Activated CD4-positive, alpha-beta memory T cell treated with anti-CD3 and anti-CD28 coated beads for 36 hours (primary cell): ENCODE measurements around the gene ABCA4. TPM values are rescaled to one million over a fixed set of nuclear protein-coding genes. Genes with fewer than 3 reads are reported as not detected.

ENCODE experiments used
- CTCF ChIA-PET: fragments of 350-600 bp; sonication (Branson Sonifier 250); formaldehyde crosslinking; loops from one replicate; lab custom pipeline; 2021; ENCODE audit warnings: antibody characterized with exemption, inconsistent platforms; lab: Charles Lee
- POLR2A ChIA-PET: fragments of 350-600 bp; sonication (Branson Sonifier 250); formaldehyde crosslinking; loops from one replicate; lab custom pipeline; 2021; ENCODE audit warnings: antibody characterized with exemption; lab: Charles Lee
- DNase-seq: peaks from one replicate; pipeline ENCODE4 v3.0.0-alpha.2; 2020
- H3K27ac Mint-ChIP-seq: one replicate; pipeline ENCODE4 v1.8.0; 2021; ENCODE audit warnings: mixed read lengths
- H3K27me3 Mint-ChIP-seq: one replicate; pipeline ENCODE4 v1.8.0; 2021; ENCODE audit warnings: mixed read lengths
- H3K36me3 Mint-ChIP-seq: one replicate; pipeline ENCODE4 v1.8.0; 2021; ENCODE audit warnings: mixed read lengths
- H3K4me1 Mint-ChIP-seq: one replicate; pipeline ENCODE4 v1.8.0; 2021; ENCODE audit warnings: low read depth, mixed read lengths
- H3K4me3 Mint-ChIP-seq: one replicate; pipeline ENCODE4 v1.8.0; 2021; ENCODE audit warnings: mild to moderate bottlenecking, mixed read lengths
- H3K9me3 Mint-ChIP-seq: one replicate; pipeline ENCODE4 v1.8.0; 2021; ENCODE audit warnings: mixed read lengths
- intact Hi-C: fragments of 100-400 bp; cut with micrococcal nuclease; formaldehyde crosslinking; loops from one replicate; pipeline ENCODE4 v1.15.1; 2023
- total RNA-seq, 2 experiments: library from RNA; stranded (reverse); gene quantifications; one replicate each; pipeline ENCODE4 v1.2.3, GENCODE V29; 2021

The ABCA4 gene
- total RNA-seq, 2 experiments from 2014 or later = not detected

DNA sequence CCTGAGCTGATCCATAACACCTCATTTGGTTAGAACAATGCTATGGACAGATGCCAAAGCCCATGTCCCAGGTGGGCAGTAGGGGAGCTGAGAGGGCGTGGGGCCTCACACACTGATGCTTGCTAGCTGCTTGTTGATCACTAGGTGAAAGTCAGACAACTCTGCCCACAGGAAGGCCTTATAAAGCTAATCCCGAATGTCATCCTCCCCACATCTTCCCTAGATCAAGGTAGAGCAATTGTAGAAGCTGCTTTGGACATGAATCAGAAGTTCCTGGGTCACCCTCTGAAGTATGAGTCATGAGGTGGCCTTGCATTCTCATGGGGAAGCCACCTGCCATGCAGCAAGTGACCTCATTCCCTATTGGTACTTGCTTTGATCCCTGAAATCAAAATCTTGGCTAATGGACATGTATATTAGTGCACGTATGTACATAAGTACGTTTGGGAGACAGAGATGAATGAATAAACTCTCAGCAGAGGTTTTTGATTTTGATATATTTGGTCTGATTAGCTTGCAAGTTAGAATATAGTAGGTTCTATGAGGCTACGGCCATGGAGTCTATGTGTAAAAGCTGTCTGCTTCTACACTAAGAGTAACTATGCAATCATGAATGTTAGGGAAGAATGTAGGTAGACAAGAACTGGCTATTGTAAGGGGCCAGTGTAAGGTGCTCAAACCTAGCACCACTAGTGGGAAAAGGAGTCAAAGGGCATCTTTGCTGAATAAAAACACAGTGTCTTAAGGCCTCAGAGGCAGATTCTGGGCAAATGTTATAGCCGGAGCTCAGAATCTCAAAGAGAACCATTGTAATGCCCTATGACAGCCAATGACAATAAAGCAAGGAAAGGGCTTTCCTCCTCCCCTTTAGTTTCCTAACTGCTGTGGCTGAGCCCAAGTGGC is 52.6 kb downstream of the ABCA4 start:
- no peak overlapping the region for H3K27ac Mint-ChIP-seq
- peaks cover 5% of the 10 kb centered on the region for H3K27me3 Mint-ChIP-seq
- ChIA-PET POLR2A (interaction anchor here (1.0 kb wide), 1 partner anchor 29 kb away, joined by 3 read pairs; no protein-coding TSS in a partner anchor), CTCF (interaction anchor here (0.8 to 1.2 kb wide), 2 partner anchors 9 to 28 kb away, joined by 3 to 4 read pairs; no protein-coding TSS in a partner anchor)
- no peaks in the 10 kb centered on the region for H3K4me1 Mint-ChIP-seq
- H3K36me3 Mint-ChIP-seq = no peaks in the 10 kb centered on the region
- DNase-seq = no peak
- no peaks in the 10 kb centered on the region for H3K9me3 Mint-ChIP-seq
- no peak overlapping the region for H3K4me3 Mint-ChIP-seq
- intact Hi-C loops = no loop called here

DNA sequence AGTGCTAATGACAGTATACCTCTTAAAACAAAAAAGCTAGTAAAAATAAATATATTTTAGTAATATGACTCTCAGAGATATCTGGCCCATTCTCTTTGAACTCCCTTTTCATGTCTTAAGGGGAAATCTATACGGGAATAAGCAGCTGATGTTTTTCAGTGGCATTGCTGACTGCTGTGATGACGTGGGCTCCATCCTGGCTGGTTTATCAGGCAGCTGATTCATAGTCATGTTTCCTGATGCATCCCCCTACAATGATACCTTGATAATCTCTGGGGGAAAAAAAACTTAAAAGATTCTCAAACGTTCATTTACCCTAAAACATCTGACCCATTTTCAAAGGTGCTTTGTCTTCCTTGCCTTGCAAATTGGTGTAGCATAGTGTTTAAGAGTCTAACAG is 53.8 kb downstream of the ABCA4 start:
- H3K36me3 Mint-ChIP-seq = no peaks in the 10 kb centered on the region
- no peak for DNase-seq
- H3K4me1 Mint-ChIP-seq = no peaks in the 10 kb centered on the region
- peaks cover 5% of the 10 kb centered on the region for H3K27me3 Mint-ChIP-seq
- no peaks in the 10 kb centered on the region for H3K9me3 Mint-ChIP-seq
- ChIA-PET POLR2A (no interaction called here), CTCF (interaction anchor here (0.8 kb wide), 1 partner anchor 8 kb away, joined by 3 read pairs; no protein-coding TSS in a partner anchor)
- intact Hi-C loops = no loop called here
- H3K4me3 Mint-ChIP-seq = no peak overlapping the region
- H3K27ac Mint-ChIP-seq = no peak overlapping the region

DNA sequence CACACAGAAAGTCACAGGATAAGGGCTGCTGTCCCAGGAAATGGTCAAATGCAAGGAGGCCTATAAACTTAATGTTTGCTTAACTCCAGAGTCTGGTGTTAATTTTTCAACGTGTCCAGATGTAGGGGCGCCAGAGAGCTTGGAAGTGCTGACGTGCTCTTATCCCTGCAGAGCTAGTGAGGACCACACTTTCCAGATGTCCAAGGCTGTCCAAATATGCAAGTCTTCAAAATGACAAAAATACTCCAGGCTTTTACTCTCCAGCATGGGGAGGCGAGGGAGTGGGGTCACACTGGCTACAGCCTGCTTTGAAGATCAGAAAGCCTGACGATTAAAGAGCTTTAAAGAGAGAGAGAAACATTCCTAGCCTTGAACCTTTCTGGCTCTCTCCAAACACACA is 57.6 kb downstream of the ABCA4 start:
- intact Hi-C loops = no loop called here
- H3K27me3 Mint-ChIP-seq = peaks cover 11% of the 10 kb centered on the region
- H3K4me1 Mint-ChIP-seq = no peaks in the 10 kb centered on the region
- ChIA-PET CTCF (interaction anchor here (1.1 to 4.4 kb wide), 6 partner anchors 10 to 417 kb away, joined by 3 to 15 read pairs (median 4); no protein-coding TSS in a partner anchor), POLR2A (no interaction called here)
- H3K27ac Mint-ChIP-seq = no peak overlapping the region
- H3K36me3 Mint-ChIP-seq = no peaks in the 10 kb centered on the region
- no peak for DNase-seq
- H3K4me3 Mint-ChIP-seq = no peak overlapping the region
- H3K9me3 Mint-ChIP-seq = no peaks in the 10 kb centered on the region

DNA sequence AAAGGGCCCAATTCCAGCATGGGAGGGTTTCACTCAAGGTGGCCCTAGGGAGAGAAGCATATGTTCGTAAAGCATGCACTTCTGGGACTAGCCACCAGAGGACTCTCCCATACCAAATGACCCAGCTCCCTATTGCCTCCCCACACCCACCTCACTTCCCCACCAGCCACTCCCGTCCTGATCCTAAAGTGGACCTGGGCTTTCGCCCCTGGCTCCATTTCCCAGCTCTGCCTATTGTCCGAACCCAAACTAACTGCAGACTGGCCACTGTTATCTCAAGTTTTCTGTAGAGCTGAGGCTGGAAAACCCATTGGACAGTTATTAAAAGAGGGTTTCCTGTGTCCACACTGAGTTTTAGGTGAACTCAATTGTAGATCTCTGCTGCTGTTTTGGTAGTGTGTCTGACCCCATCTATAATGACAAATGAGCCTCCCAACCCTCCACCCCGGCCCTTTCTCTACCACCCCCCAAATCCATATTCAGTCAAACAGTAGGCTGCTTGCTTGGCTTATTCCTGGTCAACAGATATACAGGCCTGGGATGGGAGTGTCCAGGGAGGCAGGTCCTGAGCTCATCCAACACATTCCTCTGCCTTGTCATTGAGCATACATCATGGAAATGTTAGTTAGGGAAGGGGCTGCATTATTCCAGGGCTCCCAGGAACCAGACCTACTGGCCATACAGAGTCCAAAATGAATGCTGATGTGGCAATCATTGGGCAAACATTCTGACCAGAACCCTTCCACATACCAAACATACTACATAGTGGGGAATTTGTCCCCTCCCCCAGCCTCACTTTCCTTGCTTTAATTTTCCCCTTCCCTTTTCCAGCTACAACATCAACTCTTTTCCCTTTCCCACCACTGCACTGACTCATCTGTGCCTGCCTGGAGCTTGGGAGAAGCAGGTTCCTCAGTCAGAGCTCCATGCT is 59.2 kb downstream of the ABCA4 start:
- Mint-ChIP-seq H3K36me3 (no peaks in the 10 kb centered on the region), H3K4me3 (no peak overlapping the region), H3K27ac (no peak overlapping the region), H3K9me3 (no peaks in the 10 kb centered on the region), H3K4me1 (no peaks in the 10 kb centered on the region), H3K27me3 (peaks cover 14% of the 10 kb centered on the region)
- peak; percentile 49 for DNase-seq
- intact Hi-C loops = loop anchor here (1.0 kb wide), 2 partner anchors 275 to 402 kb away; no protein-coding TSS in a partner anchor
- ChIA-PET POLR2A (no interaction called here), CTCF (interaction anchor here (0.7 to 4.4 kb wide), 8 partner anchors 11 to 419 kb away, joined by 3 to 15 read pairs (median 4); no protein-coding TSS in a partner anchor)

DNA sequence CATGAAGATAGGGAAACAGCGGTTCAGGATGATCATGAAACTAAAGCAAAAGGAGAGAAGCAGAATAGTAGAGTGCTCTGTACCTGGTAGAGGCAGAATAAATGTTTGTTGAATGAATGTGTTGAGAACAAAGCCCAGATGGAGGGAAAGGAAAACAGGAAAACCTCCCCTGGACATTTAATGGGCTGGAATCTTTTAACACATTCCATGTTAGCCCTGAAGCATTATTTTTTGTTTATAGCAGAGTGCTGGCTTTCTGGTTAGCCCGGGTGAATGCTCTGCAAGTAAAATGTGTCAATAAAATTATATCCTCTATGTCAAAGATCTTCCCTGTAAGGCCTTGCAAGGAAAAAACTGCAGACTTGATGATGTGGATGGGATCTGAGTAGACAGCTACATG is 60.2 kb downstream of the ABCA4 start:
- Mint-ChIP-seq H3K27me3 (peaks cover 14% of the 10 kb centered on the region), H3K27ac (no peak overlapping the region), H3K4me3 (no peak overlapping the region), H3K4me1 (no peaks in the 10 kb centered on the region), H3K9me3 (no peaks in the 10 kb centered on the region), H3K36me3 (no peaks in the 10 kb centered on the region)
- DNase-seq = no peak
- ChIA-PET CTCF (interaction anchor here (1.9 kb wide), 1 partner anchor 275 kb away, joined by 6 read pairs; no protein-coding TSS in a partner anchor), POLR2A (no interaction called here)
- intact Hi-C loops = loop anchor here (1.0 kb wide), 2 partner anchors 276 to 403 kb away; no protein-coding TSS in a partner anchor

DNA sequence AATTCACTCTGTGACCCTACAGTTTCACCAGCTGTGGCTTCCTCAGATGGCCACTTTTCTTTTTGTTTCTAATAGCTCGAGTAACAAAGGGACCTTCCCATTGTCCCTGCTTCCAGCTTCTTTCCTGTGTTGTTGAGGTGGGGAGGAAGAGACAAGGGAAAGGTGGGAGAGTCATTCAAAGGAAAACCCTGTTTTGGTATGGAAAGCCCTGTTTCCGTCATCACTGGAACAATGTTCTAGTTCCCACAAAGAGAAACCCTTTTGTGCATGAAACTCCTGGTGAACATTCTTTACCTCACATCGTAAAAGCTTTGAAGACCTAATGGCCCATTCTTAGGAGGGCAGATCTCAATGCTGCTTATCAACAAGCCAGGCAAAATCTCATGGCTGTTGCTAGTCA is 62.2 kb downstream of the ABCA4 start:
- CTCF ChIA-PET = interaction anchor here (0.6 to 1.4 kb wide), 4 partner anchors 9 to 277 kb away, joined by 3 to 4 read pairs (median 4); no protein-coding TSS in a partner anchor

DNA sequence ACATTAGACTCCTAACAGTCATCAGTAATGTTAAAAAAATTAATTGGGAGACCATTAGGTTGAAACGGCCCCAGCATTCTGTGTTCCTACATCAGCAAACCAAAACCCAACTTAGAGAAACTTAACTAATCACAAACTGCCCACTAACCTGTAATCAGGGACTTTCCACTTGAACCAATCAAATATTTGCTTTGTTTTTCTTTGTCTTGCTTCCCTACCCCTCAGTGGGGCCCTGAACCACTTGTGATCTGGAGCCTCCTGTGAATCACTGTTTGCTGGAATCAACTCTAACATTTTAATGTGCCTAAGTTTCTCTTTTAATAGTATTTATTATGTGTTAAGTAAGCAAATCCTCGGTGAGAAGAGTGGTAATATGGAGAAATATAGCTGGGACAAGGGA is 64.0 kb downstream of the ABCA4 start:
- no peaks in the 10 kb centered on the region for H3K9me3 Mint-ChIP-seq
- H3K27ac Mint-ChIP-seq = no peak overlapping the region
- CTCF ChIA-PET = no interaction called here

More for the DNA sequence above, 62.2 kb downstream of the ABCA4 start:
- H3K27ac Mint-ChIP-seq = no peak overlapping the region
- DNase-seq = no peak
- no peak overlapping the region for H3K4me3 Mint-ChIP-seq
- H3K27me3 Mint-ChIP-seq = peaks cover 24% of the 10 kb centered on the region
- H3K9me3 Mint-ChIP-seq = no peaks in the 10 kb centered on the region
- H3K36me3 Mint-ChIP-seq = no peaks in the 10 kb centered on the region
- intact Hi-C loops = no loop called here
- POLR2A ChIA-PET = no interaction called here
- no peaks in the 10 kb centered on the region for H3K4me1 Mint-ChIP-seq

GRCh38 chr1:94056171-94056570 is 64.8 kb downstream of the ABCA4 start:
- Mint-ChIP-seq H3K36me3 (no peaks in the 10 kb centered on the region), H3K4me1 (no peaks in the 10 kb centered on the region), H3K27ac (no peak overlapping the region), H3K4me3 (no peak overlapping the region), H3K27me3 (peaks cover 25% of the 10 kb centered on the region), H3K9me3 (no peaks in the 10 kb centered on the region)
- intact Hi-C loops = no loop called here
- ChIA-PET CTCF (interaction anchor here (0.5 kb wide), 1 partner anchor 35 kb away, joined by 5 read pairs; no protein-coding TSS in a partner anchor), POLR2A (no interaction called here)
- no peak for DNase-seq

More for the DNA sequence above, 64.0 kb downstream of the ABCA4 start:
- Mint-ChIP-seq H3K4me1 (no peaks in the 10 kb centered on the region), H3K27me3 (peaks cover 26% of the 10 kb centered on the region), H3K4me3 (no peak overlapping the region), H3K36me3 (no peaks in the 10 kb centered on the region)
- intact Hi-C loops = no loop called here
- DNase-seq = no peak
- POLR2A ChIA-PET = no interaction called here

DNA sequence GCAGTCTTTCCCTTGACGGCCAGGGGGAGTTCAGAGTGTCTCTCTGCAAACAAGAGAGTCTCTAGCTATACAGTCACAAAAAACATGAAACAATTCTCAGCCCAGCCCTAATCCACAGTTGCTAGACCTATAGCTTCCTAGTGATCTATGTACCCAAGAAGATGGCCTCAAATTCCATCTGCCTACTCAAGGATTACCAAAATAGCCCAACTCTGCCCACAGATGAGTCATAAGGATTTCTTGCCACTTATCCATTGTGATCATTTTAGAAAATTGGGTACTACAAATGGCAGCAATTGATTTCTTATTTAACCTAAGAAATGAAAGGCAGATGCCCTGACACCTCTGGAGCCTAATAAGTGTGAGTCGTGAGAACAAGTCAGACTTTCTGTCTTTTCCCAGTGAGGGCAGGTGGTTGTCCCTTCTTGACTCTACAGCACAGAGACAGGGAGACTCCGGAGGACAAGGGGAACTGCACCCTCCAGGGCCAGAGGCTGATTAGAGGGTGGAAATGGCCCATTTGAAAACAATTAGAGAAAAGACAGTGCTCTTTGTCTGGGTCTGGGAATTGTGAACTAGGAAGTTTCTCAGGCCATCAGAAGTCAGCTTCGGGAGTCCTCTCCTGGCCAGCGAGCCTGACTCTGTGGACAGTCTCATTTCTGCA is 65.4 kb downstream of the ABCA4 start:
- peaks cover 21% of the 10 kb centered on the region for H3K27me3 Mint-ChIP-seq
- no peak overlapping the region for H3K4me3 Mint-ChIP-seq
- intact Hi-C loops = no loop called here
- no peaks in the 10 kb centered on the region for H3K36me3 Mint-ChIP-seq
- ChIA-PET POLR2A (no interaction called here), CTCF (interaction anchor here (0.7 kb wide), 1 partner anchor 629 kb away, joined by 3 read pairs; no protein-coding TSS in a partner anchor)
- no peak for DNase-seq
- H3K4me1 Mint-ChIP-seq = no peaks in the 10 kb centered on the region
- no peak overlapping the region for H3K27ac Mint-ChIP-seq
- H3K9me3 Mint-ChIP-seq = no peaks in the 10 kb centered on the region

- H3K27ac Mint-ChIP-seq = no peak overlapping the region
Observed at GRCh38 chr1:94050675-94051074, 70.3 kb downstream of the ABCA4 start.

DNA sequence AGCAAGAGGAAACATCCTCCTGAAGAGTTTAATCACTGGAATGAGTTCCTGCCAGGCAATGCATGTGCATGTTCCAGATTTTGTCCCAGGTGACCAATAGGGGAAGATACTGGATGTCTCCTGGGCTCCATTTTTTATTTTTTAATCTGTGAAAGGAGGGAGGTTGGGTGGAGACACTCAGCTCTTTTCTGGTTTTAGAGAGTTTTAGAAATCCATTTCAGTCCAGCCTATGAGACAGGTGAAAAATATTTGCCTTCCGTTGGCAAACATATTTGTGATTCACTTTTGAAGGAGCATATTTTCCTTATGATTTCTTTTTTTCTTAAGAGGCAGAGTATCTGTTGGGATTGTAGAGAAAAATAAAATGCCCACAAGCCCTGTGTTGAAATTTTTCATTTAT is 70.7 kb downstream of the ABCA4 start:
- peaks cover 17% of the 10 kb centered on the region for H3K27me3 Mint-ChIP-seq
- H3K36me3 Mint-ChIP-seq = no peaks in the 10 kb centered on the region
- H3K27ac Mint-ChIP-seq = no peak overlapping the region
- POLR2A ChIA-PET = no interaction called here
- no peak overlapping the region for H3K4me3 Mint-ChIP-seq
- CTCF ChIA-PET = interaction anchor here (0.8 to 3.4 kb wide), 4 partner anchors 11 to 413 kb away, joined by 3 to 15 read pairs (median 4); no protein-coding TSS in a partner anchor
- H3K4me1 Mint-ChIP-seq = peaks cover 4% of the 10 kb centered on the region
- intact Hi-C loops = loop anchor here (5.0 kb wide), 1 partner anchor 752 kb away; no protein-coding TSS in a partner anchor
- DNase-seq = no peak
- H3K9me3 Mint-ChIP-seq = no peaks in the 10 kb centered on the region

More at GRCh38 chr1:94050675-94051074, 70.3 kb downstream of the ABCA4 start:
- Mint-ChIP-seq H3K27me3 (peaks cover 16% of the 10 kb centered on the region), H3K9me3 (no peaks in the 10 kb centered on the region), H3K36me3 (no peaks in the 10 kb centered on the region), H3K4me1 (peaks cover 3% of the 10 kb centered on the region), H3K4me3 (no peak overlapping the region)
- POLR2A ChIA-PET = no interaction called here
- CTCF ChIA-PET = interaction anchor here (0.8 to 3.4 kb wide), 4 partner anchors 11 to 413 kb away, joined by 3 to 15 read pairs (median 4); no protein-coding TSS in a partner anchor
- intact Hi-C loops = loop anchor here (5.0 kb wide), 1 partner anchor 752 kb away; no protein-coding TSS in a partner anchor
- DNase-seq = no peak
